ENCODE measurements around the gene PRR23B.

Gene PRR23B

DNA sequence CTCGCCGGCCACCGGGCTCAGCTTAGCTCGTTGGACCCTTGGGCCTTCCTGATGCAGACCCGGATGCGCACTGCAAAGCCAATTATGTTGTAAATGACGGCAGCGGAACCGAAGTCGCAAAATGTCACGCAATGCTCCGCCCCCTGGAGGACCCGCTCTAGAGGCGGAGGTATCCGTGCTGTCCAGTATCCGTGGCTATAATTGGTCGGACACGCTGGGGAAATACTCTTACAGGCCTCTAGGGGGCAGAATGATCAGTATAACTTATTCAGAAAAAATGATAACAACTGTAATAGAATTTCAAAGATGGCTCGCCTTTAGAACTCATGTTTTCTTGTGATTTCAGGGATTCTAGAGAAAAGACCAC is at the start of gene PRR23B:
Gene PRR23B, minus strand, starts transcription at position 59 of the 367 bp plus-strand sequence. CDS start 265 bp downstream, outside the sequence.
- DNase-seq (ENCODE audit: low read depth) = no peak
- TF ChIP-seq, protein P1, sequence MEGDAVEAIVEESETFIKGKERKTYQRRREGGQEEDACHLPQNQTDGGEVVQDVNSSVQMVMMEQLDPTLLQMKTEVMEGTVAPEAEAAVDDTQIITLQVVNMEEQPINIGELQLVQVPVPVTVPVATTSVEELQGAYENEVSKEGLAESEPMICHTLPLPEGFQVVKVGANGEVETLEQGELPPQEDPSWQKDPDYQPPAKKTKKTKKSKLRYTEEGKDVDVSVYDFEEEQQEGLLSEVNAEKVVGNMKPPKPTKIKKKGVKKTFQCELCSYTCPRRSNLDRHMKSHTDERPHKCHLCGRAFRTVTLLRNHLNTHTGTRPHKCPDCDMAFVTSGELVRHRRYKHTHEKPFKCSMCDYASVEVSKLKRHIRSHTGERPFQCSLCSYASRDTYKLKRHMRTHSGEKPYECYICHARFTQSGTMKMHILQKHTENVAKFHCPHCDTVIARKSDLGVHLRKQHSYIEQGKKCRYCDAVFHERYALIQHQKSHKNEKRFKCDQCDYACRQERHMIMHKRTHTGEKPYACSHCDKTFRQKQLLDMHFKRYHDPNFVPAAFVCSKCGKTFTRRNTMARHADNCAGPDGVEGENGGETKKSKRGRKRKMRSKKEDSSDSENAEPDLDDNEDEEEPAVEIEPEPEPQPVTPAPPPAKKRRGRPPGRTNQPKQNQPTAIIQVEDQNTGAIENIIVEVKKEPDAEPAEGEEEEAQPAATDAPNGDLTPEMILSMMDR (IDR thresholded peaks at IDR 0.05; ENCODE audit: low read length, missing control alignments) = peak; percentile 4
- no peak within 1 kb of the TSS for H3K4me3 ChIP-seq (replicated peaks; ENCODE audit: low read depth, low read length)

DNA sequence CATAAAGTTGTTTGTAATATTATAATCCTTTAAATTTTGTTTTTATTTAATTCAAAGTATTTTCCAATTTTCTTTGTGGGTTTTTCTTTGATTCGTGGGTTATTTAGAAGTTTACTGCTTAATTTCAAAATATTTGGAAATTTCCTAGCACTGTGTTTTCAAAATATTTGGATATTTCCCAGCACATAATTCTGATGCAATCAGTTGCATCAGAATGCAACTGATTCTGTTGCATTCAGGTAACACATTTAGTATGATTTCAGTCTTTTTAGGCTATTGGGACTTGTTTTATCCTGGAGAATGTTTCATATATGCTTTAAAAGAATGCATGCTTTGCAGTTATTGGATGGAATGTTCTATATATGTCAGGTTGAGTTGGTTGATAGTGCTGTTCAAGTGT is 42.2 kb upstream of the PRR23B start:
- DNase-seq (ENCODE audit: low read depth) = no peak
- TF ChIP-seq, protein P1 (IDR thresholded peaks at IDR 0.05; ENCODE audit: low read length, missing control alignments) = no peak
- H3K4me3 ChIP-seq (replicated peaks; ENCODE audit: low read depth, low read length) = no peak overlapping the region

DNA sequence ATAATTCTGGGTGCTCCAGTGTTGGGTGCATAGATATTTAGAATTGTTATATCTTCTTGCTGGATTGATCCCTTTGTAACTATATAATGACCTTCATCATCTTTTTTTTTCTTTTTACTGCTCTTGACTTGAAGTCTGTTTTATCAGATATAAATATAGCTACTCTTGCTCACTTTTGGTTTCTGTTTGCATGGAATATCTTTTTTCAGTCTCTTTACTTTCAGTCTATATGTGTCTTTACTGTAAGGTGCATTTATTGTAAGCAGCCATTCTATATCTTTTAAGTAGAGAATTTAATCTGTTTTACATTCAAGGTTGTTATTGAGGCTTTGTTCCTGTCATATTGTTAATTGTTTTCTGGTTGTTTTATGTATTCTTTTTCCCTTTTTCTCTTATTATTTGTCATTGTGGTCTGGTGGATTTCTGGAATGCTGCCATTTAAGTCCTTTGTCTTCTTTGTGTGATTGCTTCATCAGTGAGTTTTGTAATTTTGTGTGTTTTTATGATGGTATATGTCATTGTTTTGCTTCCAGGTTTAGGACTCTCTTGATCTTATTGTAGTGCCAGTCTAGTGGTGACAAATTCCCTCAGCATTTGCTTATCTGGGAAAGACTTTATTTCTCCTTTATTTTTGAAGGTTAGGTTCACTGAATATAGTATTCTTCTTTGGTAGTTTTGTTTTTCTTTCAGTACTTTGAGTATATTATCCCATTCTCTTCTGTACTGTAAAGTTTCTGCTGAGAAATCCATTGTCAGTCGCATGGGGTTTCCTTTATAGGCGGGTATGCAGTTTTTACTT is 32.3 kb upstream of the PRR23B start:
- H3K4me3 ChIP-seq (replicated peaks; ENCODE audit: low read depth, low read length) = no peak overlapping the region
- TF ChIP-seq, protein P1 (IDR thresholded peaks at IDR 0.05; ENCODE audit: low read length, missing control alignments) = no peak
- peak; percentile 14 for DNase-seq (ENCODE audit: low read depth)

DNA sequence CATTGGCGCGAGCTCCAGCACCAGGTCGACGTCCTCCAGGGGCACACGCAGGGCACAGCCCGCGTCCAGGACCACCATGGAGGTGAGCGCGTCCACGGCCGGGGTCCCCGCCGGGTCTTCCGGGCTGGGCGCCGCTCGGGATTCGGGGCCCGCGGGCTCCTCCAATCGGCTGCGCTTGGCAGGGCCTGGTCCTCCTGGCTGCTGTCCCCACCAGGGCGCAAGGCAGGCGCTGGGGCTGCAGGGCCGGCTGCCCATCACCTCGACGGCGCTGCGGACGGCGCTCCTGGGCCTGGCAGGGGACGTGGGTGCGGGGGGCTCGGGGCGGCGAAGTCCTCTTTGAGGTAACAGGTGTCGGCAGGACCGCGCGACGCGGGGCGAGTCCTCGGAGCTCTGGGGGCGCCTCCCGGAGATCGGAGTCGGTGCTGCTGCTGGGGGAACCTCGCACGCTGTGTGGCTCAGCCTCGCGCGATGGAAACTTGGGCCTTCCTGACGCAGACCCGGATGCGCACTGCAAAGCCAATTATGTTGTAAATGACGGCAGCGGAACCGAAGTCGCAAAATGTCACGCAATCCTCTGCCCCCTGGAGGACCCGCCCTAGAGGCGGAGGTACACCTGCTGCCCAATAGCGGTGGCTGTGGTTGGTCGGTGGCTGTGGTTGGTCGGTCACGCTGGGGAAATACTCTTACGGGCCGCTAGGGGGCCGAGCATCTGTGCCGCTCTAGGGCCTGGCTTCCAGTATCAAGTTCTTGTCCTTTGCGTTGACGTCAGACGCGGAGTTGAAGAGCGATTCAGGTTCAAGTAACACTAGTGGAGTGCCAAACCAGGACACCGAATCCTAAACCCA is 23.9 kb upstream of the PRR23B start, which contains the start of gene PRR23C:
Gene PRR23C, minus strand, starts transcription at position 527 of the 845 bp plus-strand sequence. Its CDS starts 272 bp downstream, at position 255.
- TF ChIP-seq, protein P1 (IDR thresholded peaks at IDR 0.05; ENCODE audit: low read length, missing control alignments) = no peak
- H3K4me3 ChIP-seq (replicated peaks; ENCODE audit: low read depth, low read length) = no peak within 1 kb of the TSS
- no peak for DNase-seq (ENCODE audit: low read depth)

DNA sequence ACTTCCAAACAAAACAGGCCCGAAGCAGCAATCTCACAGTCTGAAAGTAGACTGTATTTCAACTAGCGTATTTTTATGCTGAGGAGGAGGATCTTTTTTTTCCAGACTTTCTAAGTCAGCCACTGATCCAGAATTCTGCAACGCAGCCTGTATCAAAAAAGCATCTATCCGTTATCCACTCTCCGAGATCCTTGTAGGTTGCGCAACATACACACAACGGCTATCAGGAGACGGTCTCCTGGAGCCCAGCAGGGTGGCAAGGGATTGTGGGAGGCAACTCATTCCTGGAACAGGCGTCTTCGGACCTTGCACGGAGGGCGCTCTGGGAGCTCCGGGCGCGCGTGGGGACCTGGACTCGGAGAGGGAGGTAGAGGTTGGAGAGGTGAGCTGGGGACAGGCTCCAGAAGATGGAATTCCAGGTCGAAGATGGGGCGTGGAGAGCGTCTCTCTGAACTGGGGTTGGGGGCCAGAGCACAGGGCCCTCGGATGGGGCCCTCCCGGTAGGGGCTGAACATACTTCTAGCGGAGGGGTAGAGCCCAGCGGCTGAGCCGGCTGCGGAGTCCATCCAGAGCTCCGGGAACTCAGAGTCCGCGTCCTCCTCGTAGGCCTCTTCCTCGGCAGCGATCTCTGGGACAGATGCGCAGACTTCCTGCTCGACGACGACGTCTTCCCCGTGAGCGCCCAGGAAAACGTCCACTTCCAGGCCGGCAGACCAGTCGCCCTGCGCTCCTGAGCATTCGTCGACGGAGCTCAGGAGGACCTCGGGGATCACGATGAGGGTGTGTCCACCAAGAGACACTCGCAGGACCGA is 23.0 kb upstream of the PRR23B start:
- no peak for DNase-seq (ENCODE audit: low read depth)
- no peak overlapping the region for H3K4me3 ChIP-seq (replicated peaks; ENCODE audit: low read depth, low read length)
- TF ChIP-seq, protein P1 (IDR thresholded peaks at IDR 0.05; ENCODE audit: low read length, missing control alignments) = no peak

DNA sequence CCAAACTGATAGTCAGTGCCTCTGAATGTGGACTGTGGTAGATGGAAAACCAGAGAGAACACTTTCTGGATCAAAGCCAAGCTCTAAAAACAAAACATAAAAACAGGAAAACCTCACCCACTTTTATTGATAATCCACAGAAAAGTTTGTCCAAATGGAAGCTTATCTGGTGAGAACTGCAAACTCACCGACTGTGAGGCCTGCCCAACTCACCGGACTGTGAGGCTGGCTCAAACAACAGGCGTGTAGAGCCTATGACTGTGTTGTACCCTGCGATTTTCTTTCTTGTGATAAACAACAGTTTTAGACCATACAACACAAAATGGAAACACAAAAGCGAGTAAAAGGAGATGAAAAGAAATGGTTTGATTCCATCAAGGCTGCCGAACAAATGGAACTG is 16.8 kb upstream of the PRR23B start:
- no peak for DNase-seq (ENCODE audit: low read depth)
- no peak overlapping the region for H3K4me3 ChIP-seq (replicated peaks; ENCODE audit: low read depth, low read length)
- TF ChIP-seq, protein P1 (IDR thresholded peaks at IDR 0.05; ENCODE audit: low read length, missing control alignments) = no peak
